Activated CD4-positive, alpha-beta T cell treated with anti-CD3 and anti-CD28 coated beads, Interleukin-2, amount 50 U/mL, for 1 hour (primary cell): ENCODE measurements around the gene STX10.

Experiments used
- DNase-seq: peaks from one replicate; pipeline ENCODE4 v3.0.0-alpha.2; 2020

STX10 gene

DNA sequence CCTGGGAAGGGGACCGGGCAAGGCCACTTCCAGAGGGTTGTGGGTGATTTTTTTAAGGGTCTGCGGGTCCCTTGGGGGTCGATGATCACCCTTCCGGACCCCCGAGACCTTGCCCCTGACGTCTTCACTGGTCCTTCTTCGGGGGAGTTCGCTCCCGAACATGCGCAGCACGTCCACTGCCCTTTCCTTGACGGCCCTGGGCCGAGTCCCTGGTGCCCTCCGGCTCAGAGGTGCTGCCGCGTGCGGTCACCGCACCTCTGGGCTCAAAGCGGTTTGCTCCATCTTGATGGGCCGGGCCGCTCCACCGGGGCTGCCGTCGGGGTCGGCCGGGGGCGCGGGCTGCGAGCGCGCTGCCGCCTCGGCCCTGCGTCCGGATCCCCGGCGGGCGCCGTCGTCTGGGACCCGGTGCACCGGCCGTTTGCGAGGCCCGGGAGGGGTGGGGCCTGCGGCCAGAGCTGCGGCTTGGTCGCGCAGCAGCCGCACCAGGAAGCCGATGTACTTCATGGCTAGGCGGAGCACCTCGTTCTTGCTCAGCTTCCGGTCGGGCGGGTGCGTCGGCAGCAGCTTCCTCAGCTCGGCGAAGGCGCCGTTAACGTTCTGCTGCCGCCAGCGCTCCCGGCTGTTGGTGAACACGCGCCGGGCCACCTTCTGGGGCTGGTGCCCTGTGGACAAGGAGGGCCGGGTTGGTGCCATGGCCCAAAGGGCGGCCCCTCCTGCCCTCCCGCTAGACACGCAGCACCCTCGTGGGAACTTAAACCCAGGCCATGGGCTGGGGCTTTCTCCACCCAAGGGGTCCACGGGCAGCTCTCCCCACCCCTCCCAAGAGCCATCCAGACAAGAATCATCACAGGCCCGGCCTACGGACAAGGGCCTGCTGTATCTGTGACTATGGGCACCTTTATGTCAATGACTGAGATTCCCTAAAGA lies 50.8 kb downstream of the STX10 start:
- DNase-seq = peak; percentile 78

DNA sequence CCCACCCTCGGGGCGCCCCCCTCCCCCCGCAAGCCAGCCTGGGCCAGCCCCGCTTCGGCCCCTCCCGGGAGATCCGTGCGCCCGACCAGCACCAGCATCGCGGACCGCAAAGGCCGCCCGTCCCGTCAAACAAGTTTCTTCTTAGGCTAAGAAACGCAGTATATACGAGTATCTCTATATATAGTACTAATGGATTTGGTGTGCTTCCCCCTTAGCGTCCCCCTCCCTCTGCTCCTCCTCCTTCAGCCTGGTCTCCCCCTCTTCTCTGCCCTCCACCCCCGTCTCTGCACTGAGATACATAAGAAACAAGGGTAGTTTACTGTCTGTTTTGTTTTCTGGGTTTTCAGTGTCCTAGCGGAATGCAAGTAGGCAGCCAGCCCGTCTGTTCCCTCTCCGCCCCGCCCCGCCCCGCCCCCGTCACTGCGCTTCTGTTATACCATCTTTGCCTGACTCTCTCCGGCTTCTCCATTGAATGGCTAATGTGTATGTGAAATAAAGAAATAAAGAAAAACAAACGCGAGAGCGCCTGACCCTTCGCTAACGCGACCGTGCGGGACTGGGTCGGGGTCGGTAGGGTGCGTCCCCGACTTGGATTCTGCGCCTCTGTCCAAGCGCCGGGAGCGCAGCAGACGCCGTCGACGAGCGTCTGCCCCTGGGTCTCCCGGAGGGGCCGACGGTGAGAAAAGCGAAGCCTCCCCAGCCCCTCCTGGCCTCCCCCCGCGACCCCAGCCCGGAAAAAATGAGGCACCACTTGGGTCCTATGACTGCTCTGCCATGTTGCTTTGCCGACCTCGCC lies 51.7 kb downstream of the STX10 start:
- no peak for DNase-seq

DNA sequence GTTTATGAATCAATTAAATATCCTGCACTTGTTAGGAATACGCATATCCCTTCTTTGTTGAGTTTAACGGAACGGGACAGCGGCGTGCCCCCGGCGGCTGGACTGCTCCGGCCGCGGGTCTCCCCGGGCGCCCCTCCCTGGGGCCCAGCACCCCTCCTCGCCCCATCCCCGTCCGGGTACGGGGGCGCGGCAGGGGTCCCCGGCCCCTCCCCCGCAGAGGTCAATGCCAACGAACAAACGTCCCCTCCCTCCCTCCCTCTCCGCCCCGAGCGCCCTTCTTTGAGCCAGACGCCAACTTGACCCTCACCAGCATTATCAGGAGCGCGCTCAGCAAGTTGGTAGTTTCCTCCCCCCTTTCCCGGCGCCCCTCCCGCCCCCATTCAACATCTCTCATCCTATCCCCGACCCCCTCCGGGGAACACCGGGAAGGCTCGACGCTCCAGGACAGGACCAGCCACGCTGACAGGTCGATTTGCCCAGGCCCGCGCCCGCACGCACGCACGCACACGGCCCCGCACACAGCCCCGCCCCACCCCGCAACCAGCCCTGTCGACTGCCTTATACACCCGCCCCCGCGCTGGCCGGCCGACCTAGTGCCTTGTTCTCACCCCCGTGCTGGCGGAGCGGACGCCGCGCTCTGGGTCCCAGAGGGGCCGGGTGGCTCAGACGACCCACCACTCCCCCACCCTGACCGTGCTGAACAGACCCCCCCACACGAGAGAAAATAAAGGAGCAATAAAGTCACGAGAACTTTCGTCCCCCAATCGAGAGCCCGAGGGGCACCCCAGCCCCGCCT lies 52.5 kb downstream of the STX10 start:
- no peak for DNase-seq

DNA sequence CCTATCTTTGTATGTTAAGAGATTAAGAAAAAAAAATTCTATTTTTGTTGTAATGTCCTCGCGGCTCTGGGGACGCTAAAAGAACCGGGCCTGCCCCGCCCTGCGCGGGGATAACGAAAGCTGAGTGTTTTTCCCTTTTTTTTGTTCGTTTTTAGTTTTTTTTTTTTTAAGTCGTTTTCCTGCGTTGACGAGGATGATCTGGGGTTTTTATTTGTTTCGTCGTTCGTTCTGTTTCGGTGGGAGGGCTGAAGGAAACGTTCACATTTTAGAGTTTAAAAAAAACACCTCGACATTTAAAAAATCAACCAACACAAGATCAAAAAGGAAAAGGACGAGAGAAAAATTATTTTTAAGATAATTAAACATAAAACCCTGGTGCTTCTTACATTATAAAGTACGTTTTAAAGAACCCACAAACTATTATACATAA lies 53.1 kb downstream of the STX10 start:
- DNase-seq = no peak

DNA sequence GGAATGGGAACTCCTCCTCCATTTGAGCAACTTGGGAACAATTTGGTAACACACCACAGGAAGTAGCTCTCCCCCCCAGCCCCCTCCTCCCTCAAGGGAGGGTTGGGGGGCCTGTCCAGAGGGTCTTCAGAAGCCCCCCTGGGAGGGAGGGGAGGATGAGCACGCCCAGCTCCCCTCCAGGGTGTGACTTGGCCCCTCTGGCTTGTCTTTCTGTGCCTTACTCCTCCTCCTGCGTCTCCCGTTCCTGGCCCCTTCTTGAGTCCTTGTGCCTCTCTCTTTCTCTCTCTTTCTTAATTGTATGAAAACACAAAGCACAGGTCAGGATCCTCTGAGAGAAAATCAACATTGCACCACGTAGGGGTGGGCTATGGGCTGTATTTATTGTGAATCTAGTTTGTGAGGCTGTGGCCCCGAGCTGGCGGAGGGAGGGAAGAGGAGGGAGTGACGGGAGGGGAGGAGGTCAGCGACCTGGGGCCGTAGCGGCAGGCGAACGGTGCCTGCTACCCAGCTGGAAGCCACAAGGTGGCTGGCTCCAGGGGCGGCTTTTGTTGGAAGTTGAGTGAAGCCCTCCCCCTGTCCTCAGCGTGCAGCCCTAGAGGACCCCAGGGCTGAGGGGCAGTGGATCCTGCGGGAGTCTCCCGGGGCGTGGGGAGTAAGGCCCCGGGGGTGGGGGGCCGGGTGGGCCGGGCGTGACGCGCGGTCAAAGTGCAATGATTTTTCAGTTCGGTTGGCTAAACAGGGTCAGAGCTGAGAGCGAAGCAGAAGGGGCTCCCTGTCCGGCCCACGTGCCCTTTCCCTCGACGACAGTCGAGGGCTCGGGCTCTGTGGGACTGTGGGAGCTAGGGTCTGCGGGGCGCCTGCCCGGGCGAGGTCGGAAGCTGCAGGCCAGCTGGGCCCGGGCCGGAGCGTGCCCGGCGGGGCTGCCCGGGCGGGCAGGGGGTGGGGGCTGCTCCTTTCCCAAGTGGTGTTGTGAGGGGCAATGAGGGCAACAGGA lies 53.9 kb downstream of the STX10 start:
- DNase-seq = no peak

DNA sequence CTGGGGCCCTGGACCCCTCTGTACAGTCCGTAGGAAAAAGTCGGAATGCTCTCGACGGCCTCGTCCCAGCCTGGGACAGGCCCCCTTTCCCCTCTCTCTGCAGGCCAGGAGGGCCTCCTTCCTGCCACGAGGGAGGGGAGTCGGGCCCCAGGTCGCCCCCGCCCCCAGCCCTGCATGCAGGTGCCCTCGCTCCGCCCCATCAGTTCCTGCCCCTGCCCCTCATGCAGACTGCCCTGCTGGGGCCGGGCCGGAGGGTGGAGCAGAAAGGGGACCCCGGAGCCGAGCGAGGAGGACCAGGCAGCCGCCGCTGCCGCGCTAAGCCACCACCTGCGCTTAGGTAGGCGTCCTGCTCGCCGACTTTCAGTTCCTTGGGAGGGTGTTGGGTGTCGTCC lies 54.8 kb downstream of the STX10 start:
- DNase-seq = no peak

DNA sequence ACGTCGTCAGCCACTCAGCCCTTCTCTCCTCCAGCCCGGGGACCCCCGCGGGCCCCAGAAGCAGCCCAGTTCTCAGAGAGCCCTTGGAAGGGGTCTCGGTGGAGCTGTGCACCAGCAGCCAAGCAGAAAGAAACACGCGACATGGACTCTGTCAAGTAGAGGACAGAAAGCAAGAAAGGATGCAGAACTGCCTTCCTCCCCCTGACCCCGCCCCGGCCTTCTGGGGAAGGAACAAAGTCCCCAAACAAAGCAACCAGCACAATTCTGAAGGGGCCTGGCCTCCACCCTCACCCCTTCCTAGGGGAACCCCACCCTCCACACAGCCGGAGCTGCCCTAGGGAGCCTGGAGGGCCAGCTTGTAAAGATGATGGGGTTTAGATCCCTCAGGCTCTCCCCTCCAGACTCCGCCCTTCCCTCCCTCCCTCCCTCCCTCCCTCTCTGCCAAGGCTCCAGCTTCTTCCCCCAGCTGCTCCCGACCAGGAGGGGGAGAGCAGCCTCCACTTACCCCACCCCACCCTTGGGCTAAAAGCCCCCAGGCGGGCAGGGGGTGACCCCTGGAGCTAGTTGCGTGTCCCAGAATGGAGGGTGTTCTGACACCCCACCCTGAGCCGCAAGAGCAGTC lies 55.3 kb downstream of the STX10 start:
- DNase-seq = no peak

DNA sequence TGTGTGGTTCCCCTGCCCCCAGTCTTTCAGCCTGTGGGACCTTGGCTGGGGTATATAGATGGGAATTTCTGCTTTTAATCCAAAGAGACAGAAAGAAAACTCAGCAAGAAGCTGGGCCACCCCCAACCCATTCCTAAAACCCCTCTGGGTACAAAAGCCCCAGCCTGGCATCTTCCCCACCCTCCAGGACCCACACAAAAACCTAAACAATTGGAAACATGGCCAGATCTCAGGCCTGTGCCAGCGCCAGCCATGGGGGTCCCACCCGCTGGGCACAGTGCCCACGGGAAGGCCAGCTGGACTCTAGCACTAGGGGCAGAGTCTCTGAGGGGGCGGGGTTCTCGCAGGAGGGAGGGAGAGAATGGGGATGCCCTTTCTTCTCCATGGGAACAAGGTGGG lies 56.1 kb downstream of the STX10 start:
- DNase-seq = no peak
